NB4 (cell line): ENCODE data around the gene RSPH3.

Experiments used
- MYC ChIP-seq: IDR thresholded peaks from 2 replicates; pipeline ENCODE4 v1.6.1; 2011; ENCODE audit warnings: low read depth, low read length
- POLR2A ChIP-seq: IDR thresholded peaks from 2 replicates; pipeline ENCODE4 v1.6.1; 2011; ENCODE audit warnings: mild to moderate bottlenecking; ENCODE audit not compliant: insufficient read length; ENCODE audit errors: extremely low read depth
- TF ChIP-seq, protein P1 (sequence below): IDR thresholded peaks from one replicate; pipeline ENCODE4 v1.5.1; 2012; ENCODE audit warnings: low read depth, low read length

DNA sequence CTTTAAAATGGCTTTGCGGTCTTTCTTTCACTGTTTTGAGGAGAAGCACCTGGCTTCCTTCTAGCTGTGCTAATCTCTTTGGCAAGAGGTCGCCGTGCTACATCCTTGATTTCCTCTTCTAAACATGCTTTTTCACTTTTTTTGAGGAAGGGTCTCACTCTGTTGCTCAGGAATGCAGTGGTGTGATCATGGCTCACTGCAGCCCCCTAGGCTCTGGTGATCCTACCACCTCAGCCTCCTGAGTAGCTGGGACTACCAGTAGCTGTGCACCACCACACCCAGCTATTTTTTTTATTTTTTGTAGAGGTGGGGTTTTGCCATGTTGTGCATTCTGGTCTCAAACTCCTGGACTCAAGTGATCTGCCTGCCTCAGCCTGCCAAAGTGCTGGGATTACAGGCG lies 40.5 kb downstream of the RSPH3 start:
- TF ChIP-seq, protein P1, sequence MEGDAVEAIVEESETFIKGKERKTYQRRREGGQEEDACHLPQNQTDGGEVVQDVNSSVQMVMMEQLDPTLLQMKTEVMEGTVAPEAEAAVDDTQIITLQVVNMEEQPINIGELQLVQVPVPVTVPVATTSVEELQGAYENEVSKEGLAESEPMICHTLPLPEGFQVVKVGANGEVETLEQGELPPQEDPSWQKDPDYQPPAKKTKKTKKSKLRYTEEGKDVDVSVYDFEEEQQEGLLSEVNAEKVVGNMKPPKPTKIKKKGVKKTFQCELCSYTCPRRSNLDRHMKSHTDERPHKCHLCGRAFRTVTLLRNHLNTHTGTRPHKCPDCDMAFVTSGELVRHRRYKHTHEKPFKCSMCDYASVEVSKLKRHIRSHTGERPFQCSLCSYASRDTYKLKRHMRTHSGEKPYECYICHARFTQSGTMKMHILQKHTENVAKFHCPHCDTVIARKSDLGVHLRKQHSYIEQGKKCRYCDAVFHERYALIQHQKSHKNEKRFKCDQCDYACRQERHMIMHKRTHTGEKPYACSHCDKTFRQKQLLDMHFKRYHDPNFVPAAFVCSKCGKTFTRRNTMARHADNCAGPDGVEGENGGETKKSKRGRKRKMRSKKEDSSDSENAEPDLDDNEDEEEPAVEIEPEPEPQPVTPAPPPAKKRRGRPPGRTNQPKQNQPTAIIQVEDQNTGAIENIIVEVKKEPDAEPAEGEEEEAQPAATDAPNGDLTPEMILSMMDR: no peak
- TF ChIP-seq POLR2A (no peak), MYC (no peak)
